ENCODE data around the gene BICD2.

The BICD2 gene

DNA sequence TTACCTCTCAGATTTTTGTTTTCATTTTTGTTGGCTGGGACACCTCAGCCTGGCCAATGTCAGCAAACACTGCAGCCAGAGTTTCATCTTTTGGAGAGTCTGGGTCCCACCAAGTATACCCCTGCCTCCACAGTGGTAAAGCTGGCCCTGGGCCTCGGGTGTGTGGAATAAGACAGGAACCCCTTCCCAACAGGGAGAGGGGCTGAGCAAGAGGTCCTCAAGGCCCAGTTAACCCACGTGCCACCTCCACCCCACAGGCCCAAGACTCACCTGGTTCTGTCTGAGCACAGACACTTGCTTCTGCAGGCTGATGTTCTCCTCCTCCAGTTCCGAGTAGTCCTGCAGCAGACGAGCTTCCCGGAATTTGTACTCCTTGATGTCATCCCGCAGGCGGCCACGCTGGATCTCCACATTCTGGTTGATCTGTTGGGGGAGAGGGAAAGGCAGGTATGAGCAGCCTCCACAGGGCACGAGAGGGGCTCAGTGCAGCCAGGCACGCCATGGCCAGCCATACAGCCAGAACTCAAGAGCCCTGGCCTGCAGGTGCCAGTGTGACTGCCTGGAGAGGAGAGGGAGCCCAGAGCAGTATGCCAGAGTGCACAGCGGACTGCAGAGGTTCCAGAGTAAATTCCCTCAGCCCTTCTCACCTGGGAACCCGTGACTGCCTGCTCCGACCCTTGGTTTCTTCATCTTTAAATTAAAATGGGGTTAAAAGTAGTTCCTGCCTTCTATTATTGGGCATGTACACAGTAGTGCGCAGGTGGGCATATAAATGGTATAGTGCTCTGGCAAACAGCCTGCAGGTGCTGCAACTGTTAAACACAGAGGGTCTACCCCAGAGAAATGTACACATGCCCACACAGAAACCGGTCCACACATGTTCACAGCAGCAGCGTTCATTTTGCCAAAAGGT lies 42.0 kb downstream of the BICD2 start:
- no peak overlapping the region for H3K4me3 ChIP-seq (ENCODE audit: insufficient read depth, low read length, poor library complexity, severe bottlenecking)
- peak overlapping the region; percentile 87 for H3K27ac ChIP-seq (ENCODE audit: low read depth, low read length)
- H3K79me2 ChIP-seq (ENCODE audit: insufficient read depth, low read length) = peaks cover 7% of the 10 kb centered on the region; the same call in 1 of the 2 replicates
- peaks cover 40% of the 10 kb centered on the region for H3F3A ChIP-seq (ENCODE audit: insufficient read depth)
- no peaks in the 10 kb centered on the region for H3K9me3 ChIP-seq (ENCODE audit: insufficient read depth, low read length)
- H3K9me2 ChIP-seq (replicated peaks; ENCODE audit: insufficient read depth, low read length) = no peaks in the 10 kb centered on the region
- no peaks in the 10 kb centered on the region; the same call in 1 of the 2 replicates for H3K36me3 ChIP-seq (ENCODE audit: low read length)
- H3K4me2 ChIP-seq (ENCODE audit: low read depth, low read length, poor library complexity, severe bottlenecking) = peak overlapping the region; percentile 46
- H3K9ac ChIP-seq (ENCODE audit: low read length) = peak overlapping the region; percentile 26
- no peak for TF ChIP-seq EZH2phosphoT487 (conservative IDR thresholded peaks at IDR 0.05; ENCODE audit: low read length)
- TF ChIP-seq, protein P1, sequence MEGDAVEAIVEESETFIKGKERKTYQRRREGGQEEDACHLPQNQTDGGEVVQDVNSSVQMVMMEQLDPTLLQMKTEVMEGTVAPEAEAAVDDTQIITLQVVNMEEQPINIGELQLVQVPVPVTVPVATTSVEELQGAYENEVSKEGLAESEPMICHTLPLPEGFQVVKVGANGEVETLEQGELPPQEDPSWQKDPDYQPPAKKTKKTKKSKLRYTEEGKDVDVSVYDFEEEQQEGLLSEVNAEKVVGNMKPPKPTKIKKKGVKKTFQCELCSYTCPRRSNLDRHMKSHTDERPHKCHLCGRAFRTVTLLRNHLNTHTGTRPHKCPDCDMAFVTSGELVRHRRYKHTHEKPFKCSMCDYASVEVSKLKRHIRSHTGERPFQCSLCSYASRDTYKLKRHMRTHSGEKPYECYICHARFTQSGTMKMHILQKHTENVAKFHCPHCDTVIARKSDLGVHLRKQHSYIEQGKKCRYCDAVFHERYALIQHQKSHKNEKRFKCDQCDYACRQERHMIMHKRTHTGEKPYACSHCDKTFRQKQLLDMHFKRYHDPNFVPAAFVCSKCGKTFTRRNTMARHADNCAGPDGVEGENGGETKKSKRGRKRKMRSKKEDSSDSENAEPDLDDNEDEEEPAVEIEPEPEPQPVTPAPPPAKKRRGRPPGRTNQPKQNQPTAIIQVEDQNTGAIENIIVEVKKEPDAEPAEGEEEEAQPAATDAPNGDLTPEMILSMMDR (IDR thresholded peaks at IDR 0.05; ENCODE audit: insufficient read depth, low read length, poor library complexity, severe bottlenecking) = no peak
- H2AFZ ChIP-seq (ENCODE audit: low read depth, low read length, severe bottlenecking) = no peak overlapping the region
- H4K20me1 ChIP-seq (ENCODE audit: low read depth, low read length) = no peaks in the 10 kb centered on the region
- no peaks in the 10 kb centered on the region for H3K27me3 ChIP-seq (ENCODE audit: low read length)

DNA sequence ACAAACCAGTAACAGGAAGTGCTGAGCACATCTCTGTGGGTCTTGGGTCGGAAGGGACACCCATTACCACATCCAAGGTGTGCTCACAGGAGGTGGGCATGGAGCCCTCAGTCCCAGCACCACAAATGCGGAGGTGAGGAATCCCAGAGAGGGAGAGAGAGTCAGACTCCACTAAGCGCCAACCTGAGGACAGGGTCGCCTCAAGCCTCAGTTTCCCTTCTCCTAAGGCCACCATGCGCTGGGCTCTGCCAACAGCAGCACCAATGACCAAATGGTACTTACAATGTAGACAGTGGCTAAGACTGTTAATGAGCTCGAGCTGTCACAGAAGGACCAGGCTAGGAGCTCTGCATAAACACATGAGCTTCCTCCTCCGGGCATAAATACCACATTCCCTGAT lies 43.1 kb downstream of the BICD2 start:
- Histone ChIP-seq H3K4me3 (ENCODE audit: insufficient read depth, low read length, poor library complexity, severe bottlenecking) (peak overlapping the region; percentile 2), H2AFZ (ENCODE audit: low read depth, low read length, severe bottlenecking) (no peak overlapping the region), H3K27ac (ENCODE audit: low read depth, low read length) (peak overlapping the region; percentile 87), H3F3A (ENCODE audit: insufficient read depth) (peaks cover 51% of the 10 kb centered on the region), H3K36me3 (ENCODE audit: low read length) (no peaks in the 10 kb centered on the region; the same call in 1 of the 2 replicates), H3K9ac (ENCODE audit: low read length) (peak overlapping the region; percentile 26), H3K9me2 (replicated peaks; ENCODE audit: insufficient read depth, low read length) (no peaks in the 10 kb centered on the region), H4K20me1 (ENCODE audit: low read depth, low read length) (no peaks in the 10 kb centered on the region), H3K9me3 (ENCODE audit: insufficient read depth, low read length) (no peaks in the 10 kb centered on the region), H3K4me2 (ENCODE audit: low read depth, low read length, poor library complexity, severe bottlenecking) (peak overlapping the region; percentile 46), H3K27me3 (ENCODE audit: low read length) (no peaks in the 10 kb centered on the region), H3K79me2 (ENCODE audit: insufficient read depth, low read length) (peaks cover 10% of the 10 kb centered on the region)
- TF ChIP-seq, protein P1 (IDR thresholded peaks at IDR 0.05; ENCODE audit: insufficient read depth, low read length, poor library complexity, severe bottlenecking) = no peak
- no peak for TF ChIP-seq EZH2phosphoT487 (conservative IDR thresholded peaks at IDR 0.05; ENCODE audit: low read length)

DNA sequence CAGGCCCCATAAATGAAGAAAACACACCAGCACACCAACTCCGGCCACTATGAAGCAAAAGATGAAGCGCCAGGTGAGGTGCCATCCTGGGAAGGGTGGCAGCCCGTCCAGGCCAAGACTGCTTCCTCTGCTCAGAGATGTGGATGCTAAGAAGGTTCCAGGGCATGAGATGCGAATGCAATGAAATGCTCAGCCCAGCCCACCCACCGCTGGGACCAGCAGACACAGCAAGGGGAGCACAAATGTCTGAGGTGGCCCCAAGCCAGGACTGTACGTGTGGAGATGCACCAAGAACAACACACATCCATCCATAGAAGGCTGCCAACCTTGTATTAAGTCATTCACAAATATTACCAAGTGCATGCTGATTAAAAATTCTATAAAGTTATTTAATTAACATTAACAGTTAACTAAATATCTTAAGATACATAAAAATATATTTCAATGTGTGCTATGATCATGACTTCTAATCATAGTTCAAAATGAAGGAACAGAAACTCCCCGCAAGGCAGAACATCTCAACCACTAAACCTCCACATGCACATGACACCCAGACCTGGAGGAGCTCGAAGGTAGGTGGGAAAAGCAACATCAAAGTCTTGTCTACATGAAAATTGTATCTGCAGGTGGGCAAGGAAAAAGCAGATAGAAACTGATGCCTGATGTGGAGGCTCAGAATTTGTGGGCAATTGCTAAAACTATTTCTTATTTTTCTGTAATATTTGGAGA lies 43.7 kb downstream of the BICD2 start:
- Histone ChIP-seq H3K9me3 (ENCODE audit: insufficient read depth, low read length) (no peaks in the 10 kb centered on the region), H3K79me2 (ENCODE audit: insufficient read depth, low read length) (peaks cover 10% of the 10 kb centered on the region), H4K20me1 (ENCODE audit: low read depth, low read length) (no peaks in the 10 kb centered on the region), H3K36me3 (ENCODE audit: low read length) (no peaks in the 10 kb centered on the region; the same call in 1 of the 2 replicates), H3K27me3 (ENCODE audit: low read length) (no peaks in the 10 kb centered on the region), H3K27ac (ENCODE audit: low read depth, low read length) (peak overlapping the region; percentile 87), H3K9ac (ENCODE audit: low read length) (peak overlapping the region; percentile 26), H3K9me2 (replicated peaks; ENCODE audit: insufficient read depth, low read length) (no peaks in the 10 kb centered on the region), H3K4me3 (ENCODE audit: insufficient read depth, low read length, poor library complexity, severe bottlenecking) (no peak overlapping the region), H2AFZ (ENCODE audit: low read depth, low read length, severe bottlenecking) (no peak overlapping the region), H3K4me2 (ENCODE audit: low read depth, low read length, poor library complexity, severe bottlenecking) (peak overlapping the region; percentile 46), H3F3A (ENCODE audit: insufficient read depth) (peaks cover 51% of the 10 kb centered on the region)
- TF ChIP-seq, protein P1 (IDR thresholded peaks at IDR 0.05; ENCODE audit: insufficient read depth, low read length, poor library complexity, severe bottlenecking) = no peak
- no peak for TF ChIP-seq EZH2phosphoT487 (conservative IDR thresholded peaks at IDR 0.05; ENCODE audit: low read length)
